ENCODE results near the gene TNFRSF9.

DNA sequence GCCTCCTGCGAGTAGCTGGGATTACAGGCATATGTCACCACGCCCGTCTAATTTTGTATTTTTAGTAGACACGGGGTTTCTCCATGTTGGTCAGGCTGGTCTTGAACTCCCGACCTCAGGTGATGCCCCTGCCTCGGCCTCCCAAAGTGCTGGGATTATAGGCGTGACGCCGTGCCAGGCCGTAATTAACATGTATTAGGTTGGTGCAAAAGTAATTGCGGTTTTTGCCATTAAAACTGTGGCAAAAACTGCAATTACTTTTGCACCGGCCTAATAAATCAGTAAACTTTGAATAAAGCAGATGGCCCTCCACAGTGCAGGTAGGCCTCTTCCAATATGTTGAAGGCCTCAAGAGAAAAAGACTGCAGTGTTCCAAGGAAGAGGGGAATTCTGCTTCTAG lies 35.4 kb downstream of the TNFRSF9 start:
- TF ChIP-seq CTCF (IDR thresholded peaks at IDR 0.05 in 8 of 11, conservative IDR thresholded peaks at IDR 0.05 in 3 of 11): no peak
- TF ChIP-seq POLR2AphosphoS5 (IDR thresholded peaks at IDR 0.05): no peak
- no peak for TF ChIP-seq POLR2A (IDR thresholded peaks at IDR 0.05)
